ENCODE data around the gene BCL10.

- no peak for TF ChIP-seq CTCF (IDR thresholded peaks at IDR 0.05)
- TF ChIP-seq EP300 (IDR thresholded peaks at IDR 0.05) = no peak
These were observed 9.1 kb downstream of the BCL10 start for GRCh38 chr1:85267313-85267712.

Data from esophagus muscularis mucosa (tissue), 3 donors.